K562 (cell line): Measurements from ENCODE around the gene KTI12. TPM values are rescaled to one million over a fixed set of nuclear protein-coding genes. Genes with fewer than 3 reads are reported as not detected.

Experiments
- CBX2 ChIP-seq: fragments of 200-600 bp; sonication (generic); IDR thresholded peaks from one replicate; pipeline ENCODE4 v1.6.1; 2012; ENCODE audit warnings: mild to moderate bottlenecking, low read length, inconsistent platforms; ENCODE audit not compliant: insufficient read depth, poor library complexity, severe bottlenecking
- CBX3 ChIP-seq, 2 experiments: IDR thresholded peaks; 1 replicate in 1 of 2; 2 replicates in 1 of 2; pipeline ENCODE4 v1.6.1; 2012; ENCODE audit warnings: inconsistent platforms in 2 of 2, low read length in 2 of 2, borderline replicate concordance in 1 of 2, control low read depth in 1 of 2
- DIDO1 ChIP-seq: fragments of 450-650 bp; IDR thresholded peaks from 2 replicates; pipeline ENCODE4 v1.6.1; 2016; ENCODE audit warnings: low read depth, missing biosample characterization, missing genetic modification characterization
- ELF1 ChIP-seq: fragments of 200-800 bp; sonication (Bioruptor generic); IDR thresholded peaks from 2 replicates; pipeline ENCODE4 v1.6.1; 2016; ENCODE audit warnings: missing genetic modification characterization, missing compliant biosample characterization
- GATAD2B ChIP-seq: fragments of 450-650 bp; IDR thresholded peaks from 2 replicates; pipeline ENCODE4 v1.6.1; 2017; ENCODE audit warnings: mild to moderate bottlenecking, borderline replicate concordance
- HCFC1 ChIP-seq: IDR thresholded peaks from 2 replicates; pipeline ENCODE4 v1.6.1; 2012; ENCODE audit warnings: low read depth, low read length, improper control_type of control experiment
- HNRNPLL ChIP-seq: fragments of 200-400 bp; formaldehyde crosslinking; IDR thresholded peaks from 2 replicates; pipeline ENCODE4 v1.6.1; 2017; ENCODE audit warnings: low read length, low read depth, mild to moderate bottlenecking; ENCODE audit not compliant: poor library complexity, severe bottlenecking
- MYNN ChIP-seq, 2 experiments: sonication (generic); formaldehyde crosslinking in 1 of 2; IDR thresholded peaks; 2 replicates each; pipeline versions ENCODE4 v1.5.0 to v1.6.1; 2016 to 2020; ENCODE audit warnings: antibody characterized with exemption in 1 of 2, missing genetic modification reagents in 1 of 2
- NCOA1 ChIP-seq: fragments of 450-650 bp; IDR thresholded peaks from 2 replicates; pipeline ENCODE4 v1.6.1; 2016; ENCODE audit warnings: low read depth
- NCOA2 ChIP-seq, 2 experiments: fragments of 450-650 bp; IDR thresholded peaks; 2 replicates each; pipeline ENCODE4 v1.6.1; 2018; ENCODE audit warnings: mild to moderate bottlenecking in 2 of 2, moderate library complexity in 1 of 2; ENCODE audit not compliant: partially characterized antibody in 2 of 2
- NR2C2 ChIP-seq, 2 experiments: fragments of 200-800 bp in 1 of 2; sonication (Bioruptor generic) in 1 of 2; sonication (generic) in 1 of 2; formaldehyde crosslinking in 1 of 2; IDR thresholded peaks; 2 replicates each; pipeline versions ENCODE4 v1.6.1 to v1.8.0; 2016 to 2022; ENCODE audit warnings: mild to moderate bottlenecking in 1 of 2, missing compliant biosample characterization in 1 of 2, missing genetic modification characterization in 1 of 2, missing genetic modification reagents in 1 of 2
- OTX1 ChIP-seq: fragments of 450-650 bp; formaldehyde crosslinking; IDR thresholded peaks from 2 replicates; pipeline ENCODE4 v1.4.0; 2022; ENCODE audit warnings: mild to moderate bottlenecking
- PRDM10 ChIP-seq: fragments of 450-650 bp; IDR thresholded peaks from 2 replicates; pipeline ENCODE4 v1.6.1; 2018; ENCODE audit not compliant: partially characterized antibody
- ZFX ChIP-seq: sonication (generic); formaldehyde crosslinking; IDR thresholded peaks from 2 replicates; pipeline ENCODE4 v1.8.0; 2022; ENCODE audit warnings: mild to moderate bottlenecking, missing genetic modification reagents, moderate library complexity
- ZHX1 ChIP-seq: fragments of 150-350 bp; conservative IDR thresholded peaks from 2 replicates; pipeline ENCODE4 v1.6.1; 2014; ENCODE audit warnings: low read length
- ZNF124 ChIP-seq: sonication (generic); formaldehyde crosslinking; IDR thresholded peaks from 2 replicates; pipeline ENCODE4 v1.8.1; 2022; ENCODE audit warnings: missing genetic modification reagents
- polyA plus RNA-seq, 8 experiments: library from polyadenylated mRNA; depleted of rRNA in 4 of 8; stranded (reverse) in 5 of 8; unstranded in 3 of 8; fragments of >200 nt; fragmentation: Nextera tagmentation in 2 of 8; fragmentation: Illumina TruSeq in 1 of 8; extraction: Ambion mirVana in 2 of 8; extraction: Trizol in 1 of 8; gene quantifications; 2 replicates each; pipeline versions ENCODE4 v1.2.1 to v1.2.3, GENCODE V29; 2011 to 2014; ENCODE audit warnings: inconsistent platforms in 1 of 8, missing spikeins in 1 of 8
- total RNA-seq, 7 experiments: library from RNA; depleted of rRNA in 6 of 7; stranded (reverse); fragments of >200 nt in 6 of 7; fragmentation: Illumina TruSeq in 2 of 7; extraction: Trizol in 2 of 7; gene quantifications; 2 replicates each; pipeline versions ENCODE4 v1.2.1 to v1.2.3, GENCODE V29; 2011 to 2021; ENCODE audit warnings: low replicate concordance in 1 of 7

KTI12 gene
- total and polyA plus RNA-seq, 9 of the 15 experiments (the other 6 are each of a cell fraction or from before 2014, with no cell fraction given) = 3.1 to 22.8 (median 11.6) TPM

GRCh38 chr1:52033190-52034049 lies at the start of gene KTI12 (continued):
- peak; percentile 79 for TF ChIP-seq HNRNPLL
- peak; percentile 75 for TF ChIP-seq HCFC1
- TF ChIP-seq ZHX1 = 0 out of 2 replicates have a peak, but pooled peaks have one; percentile 29
- peak; percentile 100 for TF ChIP-seq ELF1 (tag)
- peak; percentile 84 for TF ChIP-seq NR2C2 (CRISPR knock-in tag; IDR thresholded peaks at IDR 0.05)
- TF ChIP-seq NR2C2 (tag; IDR thresholded peaks at IDR 0.05) = peak; percentile 96
- TF ChIP-seq GATAD2B = peak; percentile 94
- no peak for TF ChIP-seq OTX1 (CRISPR knock-in tag)
- TF ChIP-seq DIDO1 (tag) = peak; percentile 53; the same call in 1 of the 2 replicates
- TF ChIP-seq CBX3 (IDR thresholded peaks at IDR 0.05; ENCODE audit: borderline replicate concordance in 1 of 2, low read length in 2 of 2) = 0 out of 3 replicates have a peak, but pooled peaks of 1 of the 2 experiments have one; percentile 53
- TF ChIP-seq MYNN (IDR thresholded peaks at IDR 0.05) = peak; percentile 97
- no peak for TF ChIP-seq MYNN (CRISPR knock-in tag; IDR thresholded peaks at IDR 0.05)
- TF ChIP-seq NCOA1 = peak; percentile 30; the same call in 1 of the 2 replicates
- TF ChIP-seq ZNF124 (CRISPR knock-in tag) = no peak
- no peak for TF ChIP-seq CBX2
- peak; percentile 93 for TF ChIP-seq ZFX (CRISPR knock-in tag)
- no peak for TF ChIP-seq NCOA2 (IDR thresholded peaks at IDR 0.05; ENCODE audit: partially characterized antibody in 2 of 2)
- TF ChIP-seq PRDM10 = peak; percentile 42
